ENCODE measurements around the gene NME7.

NME7 gene

DNA sequence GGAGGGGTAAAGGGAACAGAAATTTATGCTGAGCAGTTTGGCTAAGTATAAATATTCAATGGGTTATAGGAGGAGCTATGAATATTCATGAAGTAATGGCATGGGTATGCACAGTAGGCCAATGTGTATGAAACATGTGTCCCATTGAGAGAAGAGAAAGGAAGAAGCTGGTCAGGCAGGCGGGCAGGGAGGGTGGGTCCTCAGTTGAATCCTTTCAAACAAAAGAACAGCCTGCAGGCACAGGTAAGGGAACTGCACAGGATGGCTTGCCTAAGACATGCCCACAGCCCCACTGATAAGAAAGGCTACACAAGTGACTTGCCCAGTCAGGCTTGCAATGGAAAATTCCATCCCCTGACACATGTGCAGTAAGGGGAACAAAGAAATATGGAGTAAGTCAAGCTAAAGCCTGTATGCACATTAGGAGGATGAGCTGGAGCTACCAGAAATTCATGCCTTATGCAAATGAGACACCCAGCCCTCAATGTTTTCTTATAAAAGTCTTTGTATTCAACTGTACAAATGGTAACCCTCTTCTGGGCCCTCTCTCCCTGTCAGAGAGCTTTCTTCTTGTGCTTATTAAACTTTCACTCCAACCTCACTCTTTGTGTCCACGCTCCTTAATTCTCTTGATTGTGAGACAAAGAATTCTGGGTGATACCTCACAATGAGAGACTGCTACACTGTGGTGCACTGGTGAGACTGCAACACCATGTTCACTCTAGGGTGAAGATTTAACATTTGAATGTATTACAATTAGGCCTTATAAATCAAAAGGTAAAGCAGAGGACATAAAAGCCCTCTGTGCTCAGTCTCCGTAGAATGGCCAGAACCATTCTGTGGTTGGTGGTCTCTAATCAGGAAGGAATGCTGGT lies 164.6 kb downstream of the NME7 start:
- Histone ChIP-seq H3K79me2 (ENCODE audit: low read length) (no peaks in the 10 kb centered on the region), H2AFZ (ENCODE audit: low read depth, low read length) (no peak overlapping the region), H3K4me1 (ENCODE audit: low read length) (no peaks in the 10 kb centered on the region), H3K9ac (ENCODE audit: low read length) (no peak overlapping the region), H3K27me3 (ENCODE audit: low read depth, low read length) (no peaks in the 10 kb centered on the region), H3K27ac (ENCODE audit: low read length) (no peak overlapping the region), H3K4me3 (ENCODE audit: low read length) (no peak overlapping the region), H4K20me1 (ENCODE audit: insufficient read depth, low read length) (no peaks in the 10 kb centered on the region), H3K36me3 (replicated peaks; ENCODE audit: low read depth, low read length) (no peaks in the 10 kb centered on the region), H3K9me3 (ENCODE audit: insufficient read depth, low read length) (no peaks in the 10 kb centered on the region), H3K4me2 (ENCODE audit: low read length) (no peak overlapping the region)
- no peak for TF ChIP-seq EZH2phosphoT487 (IDR thresholded peaks at IDR 0.05; ENCODE audit: low read depth)
- TF ChIP-seq, protein P1, sequence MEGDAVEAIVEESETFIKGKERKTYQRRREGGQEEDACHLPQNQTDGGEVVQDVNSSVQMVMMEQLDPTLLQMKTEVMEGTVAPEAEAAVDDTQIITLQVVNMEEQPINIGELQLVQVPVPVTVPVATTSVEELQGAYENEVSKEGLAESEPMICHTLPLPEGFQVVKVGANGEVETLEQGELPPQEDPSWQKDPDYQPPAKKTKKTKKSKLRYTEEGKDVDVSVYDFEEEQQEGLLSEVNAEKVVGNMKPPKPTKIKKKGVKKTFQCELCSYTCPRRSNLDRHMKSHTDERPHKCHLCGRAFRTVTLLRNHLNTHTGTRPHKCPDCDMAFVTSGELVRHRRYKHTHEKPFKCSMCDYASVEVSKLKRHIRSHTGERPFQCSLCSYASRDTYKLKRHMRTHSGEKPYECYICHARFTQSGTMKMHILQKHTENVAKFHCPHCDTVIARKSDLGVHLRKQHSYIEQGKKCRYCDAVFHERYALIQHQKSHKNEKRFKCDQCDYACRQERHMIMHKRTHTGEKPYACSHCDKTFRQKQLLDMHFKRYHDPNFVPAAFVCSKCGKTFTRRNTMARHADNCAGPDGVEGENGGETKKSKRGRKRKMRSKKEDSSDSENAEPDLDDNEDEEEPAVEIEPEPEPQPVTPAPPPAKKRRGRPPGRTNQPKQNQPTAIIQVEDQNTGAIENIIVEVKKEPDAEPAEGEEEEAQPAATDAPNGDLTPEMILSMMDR (IDR thresholded peaks at IDR 0.05; ENCODE audit: low read depth, low read length): no peak

DNA sequence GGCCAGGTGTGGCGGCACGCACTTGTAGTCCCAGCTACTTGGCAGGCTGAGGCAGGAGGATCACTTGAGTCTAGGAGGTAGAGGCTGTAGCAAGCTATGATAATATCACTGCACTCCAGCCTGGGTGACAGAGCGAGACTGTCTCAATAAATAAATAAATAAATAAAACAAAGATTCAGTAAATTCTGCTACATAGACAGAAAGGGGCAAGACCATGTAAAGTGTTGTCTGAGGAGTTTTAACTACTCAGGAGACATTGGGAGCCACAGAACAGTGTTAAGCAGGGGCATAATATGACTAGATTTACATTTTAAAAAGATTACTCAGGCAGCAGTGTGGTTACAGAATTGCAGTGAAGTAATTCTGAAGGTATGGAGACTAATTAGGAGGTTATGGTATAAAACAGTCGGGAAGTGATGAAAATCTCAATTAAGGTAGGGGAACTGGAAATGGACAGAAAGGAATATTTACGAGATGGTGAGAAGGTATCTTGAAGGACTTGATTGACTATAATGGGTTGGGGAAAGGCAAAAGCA lies 166.4 kb downstream of the NME7 start:
- H4K20me1 ChIP-seq (ENCODE audit: insufficient read depth, low read length): no peaks in the 10 kb centered on the region
- no peak overlapping the region for H3K4me2 ChIP-seq (ENCODE audit: low read length)
- H3K79me2 ChIP-seq (ENCODE audit: low read length): no peaks in the 10 kb centered on the region
- no peaks in the 10 kb centered on the region for H3K27me3 ChIP-seq (ENCODE audit: low read depth, low read length)
- no peak overlapping the region for H2AFZ ChIP-seq (ENCODE audit: low read depth, low read length)
- no peak overlapping the region for H3K4me3 ChIP-seq (ENCODE audit: low read length)
- TF ChIP-seq, protein P1 (IDR thresholded peaks at IDR 0.05; ENCODE audit: low read depth, low read length): no peak
- no peak for TF ChIP-seq EZH2phosphoT487 (IDR thresholded peaks at IDR 0.05; ENCODE audit: low read depth)
- H3K36me3 ChIP-seq (replicated peaks; ENCODE audit: low read depth, low read length): no peaks in the 10 kb centered on the region
- H3K9ac ChIP-seq (ENCODE audit: low read length): no peak overlapping the region
- no peak overlapping the region for H3K27ac ChIP-seq (ENCODE audit: low read length)
- H3K4me1 ChIP-seq (ENCODE audit: low read length): no peaks in the 10 kb centered on the region
- no peaks in the 10 kb centered on the region for H3K9me3 ChIP-seq (ENCODE audit: insufficient read depth, low read length)

DNA sequence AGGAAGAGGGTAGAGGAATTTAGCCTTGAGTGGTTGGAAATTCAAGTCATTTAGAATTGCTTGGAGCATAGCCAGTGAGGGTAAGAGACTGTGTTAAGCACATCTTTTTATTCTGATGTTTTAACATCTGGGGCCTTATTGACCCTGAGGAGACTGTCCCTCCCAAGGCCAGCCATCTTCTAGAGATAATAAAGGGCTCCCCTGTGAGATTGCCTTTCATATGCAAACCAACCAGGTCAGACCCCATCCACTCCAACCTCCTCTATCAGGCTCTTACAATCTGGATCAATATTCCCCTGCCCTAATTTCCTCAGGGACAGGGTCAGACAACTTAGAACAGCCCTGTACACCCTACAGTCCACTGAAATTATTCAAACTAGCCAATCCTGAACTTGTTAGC lies 167.3 kb downstream of the NME7 start:
- Histone ChIP-seq H3K36me3 (replicated peaks; ENCODE audit: low read depth, low read length) (no peaks in the 10 kb centered on the region), H3K79me2 (ENCODE audit: low read length) (no peaks in the 10 kb centered on the region), H2AFZ (ENCODE audit: low read depth, low read length) (no peak overlapping the region), H3K9me3 (ENCODE audit: insufficient read depth, low read length) (no peaks in the 10 kb centered on the region), H3K4me1 (ENCODE audit: low read length) (no peaks in the 10 kb centered on the region), H3K4me2 (ENCODE audit: low read length) (no peak overlapping the region), H3K4me3 (ENCODE audit: low read length) (no peak overlapping the region), H3K27ac (ENCODE audit: low read length) (no peak overlapping the region), H3K9ac (ENCODE audit: low read length) (no peak overlapping the region), H3K27me3 (ENCODE audit: low read depth, low read length) (no peaks in the 10 kb centered on the region), H4K20me1 (ENCODE audit: insufficient read depth, low read length) (no peaks in the 10 kb centered on the region)
- TF ChIP-seq EZH2phosphoT487 (IDR thresholded peaks at IDR 0.05; ENCODE audit: low read depth): no peak
- TF ChIP-seq, protein P1 (IDR thresholded peaks at IDR 0.05; ENCODE audit: low read depth, low read length): no peak

DNA sequence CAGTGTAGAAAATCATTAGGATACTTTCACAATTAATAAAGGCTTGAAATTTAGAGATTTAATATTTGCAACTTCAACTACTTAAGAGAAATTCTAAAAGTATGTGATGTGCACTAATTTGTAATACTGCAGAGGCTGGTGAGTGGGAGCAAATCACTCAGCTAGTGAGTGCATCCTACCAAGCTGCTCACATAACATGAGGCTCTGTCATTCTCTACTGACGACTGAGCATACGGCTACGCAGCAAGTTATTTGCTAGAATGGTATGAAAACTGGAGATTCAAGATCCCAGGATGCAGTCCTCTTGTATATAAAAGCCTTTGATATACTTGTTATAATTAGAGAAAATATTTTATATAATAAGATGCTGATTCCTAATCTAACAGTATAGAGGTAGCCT lies 171.0 kb downstream of the NME7 start:
- no peaks in the 10 kb centered on the region for H4K20me1 ChIP-seq (ENCODE audit: insufficient read depth, low read length)
- no peaks in the 10 kb centered on the region for H3K79me2 ChIP-seq (ENCODE audit: low read length)
- no peak overlapping the region for H3K4me3 ChIP-seq (ENCODE audit: low read length)
- H3K4me1 ChIP-seq (ENCODE audit: low read length): no peaks in the 10 kb centered on the region
- H3K9ac ChIP-seq (ENCODE audit: low read length): no peak overlapping the region
- no peak overlapping the region for H2AFZ ChIP-seq (ENCODE audit: low read depth, low read length)
- no peak overlapping the region for H3K4me2 ChIP-seq (ENCODE audit: low read length)
- TF ChIP-seq, protein P1 (IDR thresholded peaks at IDR 0.05; ENCODE audit: low read depth, low read length): no peak
- no peak for TF ChIP-seq EZH2phosphoT487 (IDR thresholded peaks at IDR 0.05; ENCODE audit: low read depth)
- no peaks in the 10 kb centered on the region for H3K27me3 ChIP-seq (ENCODE audit: low read depth, low read length)
- H3K9me3 ChIP-seq (ENCODE audit: insufficient read depth, low read length): no peaks in the 10 kb centered on the region
- H3K36me3 ChIP-seq (replicated peaks; ENCODE audit: low read depth, low read length): no peaks in the 10 kb centered on the region
- H3K27ac ChIP-seq (ENCODE audit: low read length): no peak overlapping the region

All from OCI-LY3 (cell line).